ENCODE results near the gene THOP1. TPM values are rescaled to one million over a fixed set of nuclear protein-coding genes. Genes with fewer than 3 reads are reported as not detected.

THOP1 gene
- total RNA-seq, 6 experiments from 2014 or later, result 25.5 to 61.8 (median 33.0) TPM

- WGBS (ENCODE audit: insufficient coverage, low coverage, low lambda C conversion rate, missing lambda C conversion rate), result 40% methylated on average over 1 of the region's 23 CpGs
- Histone ChIP-seq H3K4me1 (peaks cover 0 to 8% (median 3%) of the 10 kb centered on the region in 4 donors), H3K27ac (no peak overlapping the region), H3K4me3 (no peak overlapping the region), H3K9me3 (no peaks in the 10 kb centered on the region), H3K27me3 (no peaks in the 10 kb centered on the region), H3K36me3 (peaks cover 0 to 19% (median 1%) of the 10 kb centered on the region in 4 donors)
- DNase-seq (no peak), ATAC-seq (no peak)
- intact Hi-C loops (cut with DNase I), result no loop called here
- TF ChIP-seq CTCF (IDR thresholded peaks at IDR 0.05) (no peak), POLR2A (IDR thresholded peaks at IDR 0.05) (no peak)
Measured at GRCh38 chr19:2805991-2806649, 20.8 kb downstream of the THOP1 start.

- Histone ChIP-seq H3K4me1 (peaks cover 0 to 8% (median 3%) of the 10 kb centered on the region in 4 donors), H3K36me3 (peaks cover 0 to 18% (median 1%) of the 10 kb centered on the region in 4 donors), H3K27me3 (no peaks in the 10 kb centered on the region), H3K4me3 (no peak overlapping the region), H3K27ac (no peak overlapping the region), H3K9me3 (no peaks in the 10 kb centered on the region)
- no peak for TF ChIP-seq POLR2A (IDR thresholded peaks at IDR 0.05)
- TF ChIP-seq CTCF (IDR thresholded peaks at IDR 0.05), result no peak
- DNase-seq, result no peak
- ATAC-seq, result no peak
- 40% methylated on average over 1 of the region's 34 CpGs for WGBS (ENCODE audit: insufficient coverage, low coverage, low lambda C conversion rate, missing lambda C conversion rate)
- intact Hi-C loops (cut with DNase I), result no loop called here
Measured at GRCh38 chr19:2806736-2807378, 21.6 kb downstream of the THOP1 start.

- no peak for ATAC-seq
- H3K27ac ChIP-seq, result no peak overlapping the region
- peaks cover 0 to 8% (median 3%) of the 10 kb centered on the region in 4 donors for H3K4me1 ChIP-seq
- TF ChIP-seq POLR2A (IDR thresholded peaks at IDR 0.05) (no peak), CTCF (IDR thresholded peaks at IDR 0.05) (no peak)
- 80% methylated on average over 1 of the region's 56 CpGs for WGBS (ENCODE audit: insufficient coverage, low coverage, low lambda C conversion rate, missing lambda C conversion rate)
- H3K27me3 ChIP-seq, result no peaks in the 10 kb centered on the region
- intact Hi-C loops (cut with DNase I), result no loop called here
- no peak overlapping the region for H3K4me3 ChIP-seq
- peaks cover 0 to 18% (median 1%) of the 10 kb centered on the region in 4 donors for H3K36me3 ChIP-seq
- no peaks in the 10 kb centered on the region for H3K9me3 ChIP-seq
- no peak for DNase-seq
Measured at GRCh38 chr19:2807379-2808128, 22.3 kb downstream of the THOP1 start.

- H3K4me1 ChIP-seq, result peaks cover 0 to 8% (median 3%) of the 10 kb centered on the region in 4 donors
- H3K9me3 ChIP-seq, result no peaks in the 10 kb centered on the region
- WGBS (ENCODE audit: insufficient coverage, low coverage, low lambda C conversion rate, missing lambda C conversion rate), result 96% methylated on average over 16 of the region's 41 CpGs
- DNase-seq, result peak in 1 of 3 donors; percentile 15
- TF ChIP-seq CTCF (IDR thresholded peaks at IDR 0.05) (no peak), POLR2A (IDR thresholded peaks at IDR 0.05) (no peak)
- H3K36me3 ChIP-seq, result peaks cover 0 to 18% (median 1%) of the 10 kb centered on the region in 4 donors
- no peak overlapping the region for H3K4me3 ChIP-seq
- intact Hi-C loops (cut with DNase I), result no loop called here
- H3K27me3 ChIP-seq, result no peaks in the 10 kb centered on the region
- ATAC-seq, result no peak
- H3K27ac ChIP-seq, result no peak overlapping the region
Measured at GRCh38 chr19:2808129-2808941, 23.0 kb downstream of the THOP1 start.
